HG03064 (cell line): ENCODE results near the gene BANP.
"Not testable (repeated sequence)": the region's sequence is repeated elsewhere in the genome, so short reads cannot be mapped to it uniquely, and the experiment has no call there.

Experiments used
- ATAC-seq: cut with Tn5 transposase; IDR thresholded peaks from one replicate; pipeline ENCODE4 v1.9.1; 2021; ENCODE audit warnings: low read depth; ENCODE audit not compliant: unreplicated experiment

Gene BANP

DNA sequence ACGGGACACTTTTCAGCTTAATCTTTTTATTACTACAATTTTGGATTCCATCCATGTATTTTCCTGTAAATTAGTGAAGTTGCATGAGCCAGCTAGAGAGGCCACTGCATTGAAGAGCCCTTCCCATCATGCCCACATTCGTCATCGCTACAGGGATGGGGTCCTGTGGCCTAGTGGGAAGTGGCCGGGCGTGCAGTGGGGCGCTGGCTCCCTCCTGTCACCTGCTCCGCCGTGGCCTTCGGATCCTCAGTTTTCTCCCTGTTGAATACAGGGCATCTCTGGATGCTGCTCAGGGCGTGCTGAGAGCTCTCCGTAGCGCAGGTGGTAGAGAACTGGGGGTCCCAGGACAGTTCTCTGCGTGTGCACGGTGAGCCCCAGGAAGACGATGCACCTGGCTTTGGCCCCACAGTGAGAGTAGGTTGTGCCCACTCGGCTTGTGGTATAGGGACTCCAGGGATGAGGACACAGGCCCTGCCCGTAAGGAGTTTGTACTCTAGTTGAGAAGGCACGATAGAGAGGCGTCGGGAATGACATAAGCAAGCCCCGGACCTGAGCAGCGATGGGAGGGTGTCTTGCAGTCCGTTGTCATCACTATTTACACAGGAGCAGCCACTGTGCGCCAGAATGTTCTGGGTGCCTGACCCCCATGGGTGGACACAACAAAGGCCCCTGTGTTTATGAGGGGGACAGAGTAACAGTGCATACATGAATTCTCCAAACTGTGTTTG lies 74.8 kb downstream of the BANP start:
- ATAC-seq = not testable (repeated sequence)

DNA sequence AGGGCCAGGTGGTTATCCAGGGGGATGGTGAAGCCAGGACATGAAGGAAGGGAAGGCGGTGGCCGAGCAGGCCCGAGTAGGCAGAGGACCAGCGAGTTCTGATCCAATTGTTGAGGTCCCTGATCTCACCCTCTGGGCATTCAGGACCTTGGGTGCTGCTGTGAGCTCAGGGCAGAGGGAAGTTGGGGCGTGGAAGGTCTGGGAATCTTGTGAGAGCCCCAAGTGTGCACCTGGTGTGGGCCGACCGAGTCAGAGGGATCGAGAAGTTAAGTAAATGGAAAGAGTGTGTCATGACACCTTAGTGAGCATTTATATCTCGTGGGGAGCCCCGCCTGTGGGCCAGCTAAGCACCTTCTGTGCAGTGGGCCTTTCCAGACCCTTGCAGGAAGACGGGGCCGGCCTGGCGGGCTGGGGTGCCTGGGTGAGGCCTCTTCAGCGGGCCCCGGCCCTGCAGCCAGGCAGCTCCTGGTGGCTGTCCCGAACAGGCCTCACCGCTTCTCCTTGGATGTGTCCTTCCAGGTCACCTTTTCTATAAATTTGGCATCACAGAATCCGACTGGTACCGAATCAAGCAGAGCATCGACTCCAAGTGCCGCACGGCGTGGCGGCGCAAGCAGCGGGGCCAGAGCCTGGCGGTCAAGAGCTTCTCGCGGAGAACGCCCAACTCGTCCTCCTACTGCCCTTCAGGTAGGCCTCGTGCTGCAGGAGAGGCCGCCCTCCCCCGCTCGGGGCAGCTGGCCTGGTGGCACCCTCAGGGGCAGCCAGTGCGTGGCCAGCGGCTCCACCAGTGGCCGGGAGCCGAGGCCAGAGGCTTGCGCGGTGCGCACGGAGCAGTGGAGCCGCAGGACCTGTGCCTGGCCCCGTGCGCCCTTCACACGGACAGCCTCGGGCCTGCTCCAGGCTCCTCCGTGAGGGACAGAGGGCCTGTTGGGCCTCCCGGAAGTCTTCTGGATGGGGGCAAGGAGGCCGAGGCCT lies 76.0 kb downstream of the BANP start:
- no peak for ATAC-seq

DNA sequence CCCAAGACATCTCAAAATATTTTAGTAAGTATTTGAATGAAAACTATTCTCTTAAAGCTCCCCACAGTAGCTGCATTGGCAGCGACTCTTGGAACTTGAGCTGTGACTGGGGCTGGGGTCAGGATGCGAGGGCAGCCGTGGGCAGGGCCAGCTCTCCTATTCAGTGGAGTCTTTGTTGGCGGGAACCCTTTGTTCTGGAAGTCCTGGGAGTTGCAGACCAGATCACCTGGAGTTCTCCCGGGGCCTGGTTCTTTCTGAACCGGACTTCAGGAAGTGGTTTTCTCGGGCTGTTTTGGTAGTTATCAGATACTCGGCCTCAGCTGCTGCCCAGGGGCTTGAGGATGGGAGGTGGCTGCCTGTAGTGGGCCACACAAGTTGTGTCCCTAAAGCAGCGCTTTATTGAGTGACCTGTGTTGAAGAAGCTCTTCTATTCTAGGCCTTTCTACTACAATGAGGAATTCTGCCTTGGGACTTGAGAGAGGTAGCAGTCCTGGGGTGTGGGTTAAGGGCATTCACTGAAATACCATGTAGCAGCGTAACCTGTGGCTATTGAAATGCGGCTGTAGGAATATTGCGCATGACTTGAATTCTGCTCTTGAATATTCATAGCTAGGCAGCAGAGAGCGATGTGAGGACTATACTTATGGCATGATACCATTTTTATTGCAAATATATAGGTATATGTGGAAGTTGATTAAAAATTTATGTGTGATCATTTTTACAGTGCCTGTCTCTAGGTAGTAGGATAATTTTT lies 77.1 kb downstream of the BANP start:
- not testable (repeated sequence) for ATAC-seq

DNA sequence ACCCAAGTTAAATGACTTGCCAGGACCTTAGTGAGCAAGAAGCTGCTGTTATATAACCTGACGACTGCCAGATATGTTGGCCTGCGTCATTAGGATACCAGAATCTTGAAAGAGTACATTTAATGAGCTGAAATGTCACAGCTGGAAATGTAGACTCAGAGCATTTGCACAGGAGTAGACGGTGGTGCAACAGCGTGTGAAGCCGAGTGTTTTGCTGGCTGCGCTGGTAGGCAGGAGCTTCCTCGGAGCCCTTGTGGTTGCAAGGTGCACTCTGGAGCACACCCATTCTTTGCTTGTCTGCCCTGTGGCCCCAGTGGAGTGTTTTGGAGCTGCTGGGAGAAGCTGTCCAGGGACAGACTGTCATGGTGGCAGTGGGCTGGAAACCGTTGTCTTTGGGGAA lies 79.3 kb downstream of the BANP start:
- ATAC-seq = no peak

DNA sequence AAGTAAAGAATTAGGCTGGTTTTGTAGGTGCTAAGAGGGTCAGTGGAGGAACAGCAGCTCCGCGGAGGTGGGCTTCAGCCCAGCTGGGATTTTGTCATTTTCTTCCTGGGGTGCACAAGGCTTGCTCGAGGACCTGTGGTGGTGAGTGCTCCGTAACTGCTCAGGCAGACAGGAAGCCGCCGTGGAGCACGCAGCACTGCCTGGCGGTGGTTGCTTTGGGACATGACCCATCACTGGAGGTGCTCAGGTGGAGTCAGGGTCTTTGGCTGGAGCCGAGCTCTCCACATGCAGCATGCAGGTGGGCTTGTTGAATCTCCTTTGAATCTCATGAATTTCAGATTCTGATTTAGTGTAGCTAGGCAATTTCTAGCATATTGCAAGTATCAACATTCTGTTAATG lies 79.7 kb downstream of the BANP start:
- not testable (repeated sequence) for ATAC-seq

DNA sequence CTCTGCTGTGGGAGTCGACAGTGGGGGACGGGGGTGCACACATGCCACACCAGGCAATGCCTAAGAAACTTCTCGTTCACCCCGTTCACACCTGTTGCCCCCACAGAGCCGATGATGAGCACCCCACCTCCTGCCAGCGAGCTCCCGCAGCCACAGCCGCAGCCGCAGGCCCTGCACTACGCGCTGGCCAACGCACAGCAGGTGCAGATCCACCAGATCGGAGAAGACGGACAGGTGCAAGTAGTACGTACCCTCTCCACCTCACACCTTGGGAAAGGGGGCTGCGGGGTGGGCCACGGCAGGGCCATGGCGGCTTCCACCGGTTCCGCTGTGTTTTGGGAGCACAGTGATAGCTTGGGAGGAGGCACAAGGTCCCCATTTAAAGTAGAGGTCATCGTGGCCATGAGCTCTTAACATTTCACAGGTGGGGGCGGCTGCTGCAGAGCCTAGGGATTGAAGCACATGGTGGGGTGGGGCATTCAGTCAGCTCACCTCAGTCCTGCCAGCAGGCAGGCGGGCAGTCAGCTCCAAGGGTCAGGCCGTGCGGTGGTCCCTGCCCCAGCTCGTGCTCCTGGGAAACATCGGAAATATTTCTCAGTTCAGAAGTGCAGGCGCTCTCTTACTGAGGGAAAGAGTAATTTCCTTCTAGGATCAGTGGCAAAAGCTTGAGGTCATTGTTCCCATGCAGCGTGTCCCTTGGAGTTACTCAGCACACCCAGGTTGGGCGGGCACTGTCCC lies 81.9 kb downstream of the BANP start:
- not testable (repeated sequence) for ATAC-seq

DNA sequence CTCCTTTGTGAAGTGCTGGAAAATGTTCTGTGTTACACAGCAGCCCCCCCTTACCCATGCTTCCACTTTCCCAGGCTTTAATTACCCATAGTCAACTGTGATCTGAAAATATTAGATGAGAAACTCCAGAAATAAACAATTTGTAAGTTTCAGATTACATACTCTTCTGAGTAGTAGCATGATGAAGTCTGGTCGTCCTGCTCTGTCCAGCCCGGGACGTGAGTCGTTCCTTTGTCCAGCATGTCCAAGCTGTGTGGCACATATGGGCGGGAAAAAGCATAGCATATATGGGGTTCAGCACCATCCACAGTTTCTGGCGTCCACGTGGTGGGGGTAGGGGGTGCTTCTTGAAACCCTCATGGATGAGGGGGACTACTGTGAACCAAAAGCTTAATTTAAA lies 83.5 kb downstream of the BANP start:
- ATAC-seq = no peak

DNA sequence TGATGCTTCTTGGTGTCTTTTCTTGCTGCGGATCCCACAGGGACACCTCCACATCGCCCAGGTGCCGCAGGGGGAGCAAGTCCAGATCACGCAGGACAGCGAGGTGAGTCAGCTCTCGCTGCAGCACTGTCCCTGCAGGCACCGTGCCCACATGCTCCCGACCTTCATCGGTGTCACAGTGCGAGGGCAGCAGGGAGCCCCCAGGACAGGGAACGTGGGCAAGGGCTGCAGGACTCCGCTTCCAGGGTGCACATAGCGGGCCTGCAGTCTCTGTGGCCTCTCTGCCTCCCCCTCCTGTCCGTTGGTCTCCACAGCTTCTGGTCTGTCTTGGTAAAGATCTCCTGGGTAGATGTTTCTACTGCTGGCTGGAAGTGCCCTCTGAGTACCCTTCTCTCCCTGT lies 84.1 kb downstream of the BANP start:
- no peak for ATAC-seq

DNA sequence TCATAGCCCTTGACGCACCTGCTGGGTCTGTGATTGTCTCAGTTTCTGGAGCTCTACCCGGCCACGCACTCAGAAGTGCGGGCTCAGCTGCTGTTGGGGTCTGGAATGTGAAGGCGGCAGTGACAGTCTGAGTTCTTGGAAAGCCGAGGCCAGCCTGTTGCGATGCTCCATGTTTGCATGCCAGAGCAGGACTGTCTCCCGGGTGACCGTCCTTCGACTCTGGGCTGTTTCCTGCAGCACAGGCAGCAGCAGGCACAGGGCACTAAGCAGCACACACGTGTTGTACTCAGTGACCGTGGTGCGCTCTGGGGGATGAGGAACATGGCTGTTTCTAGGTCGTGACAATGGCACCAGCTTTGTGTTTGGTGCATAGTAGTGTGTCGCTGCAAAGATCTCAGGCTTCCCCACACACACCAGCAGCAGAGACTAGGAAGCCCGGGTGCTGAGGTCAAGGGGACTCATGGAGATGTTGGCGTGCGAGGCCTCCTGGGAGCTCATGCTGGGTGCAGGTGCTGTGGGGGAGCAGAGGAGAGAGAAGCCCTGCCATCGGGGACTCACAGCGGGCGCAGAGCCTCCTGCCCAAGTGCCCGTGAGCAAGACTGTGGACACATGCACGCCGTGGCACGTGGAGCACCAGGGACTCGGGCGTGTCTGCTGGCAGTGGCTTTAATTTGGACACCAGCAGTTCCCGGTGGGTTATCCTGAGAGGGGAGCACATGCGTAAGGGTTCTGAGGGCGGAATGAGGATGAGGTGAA lies 84.8 kb downstream of the BANP start:
- ATAC-seq = not testable (repeated sequence)

DNA sequence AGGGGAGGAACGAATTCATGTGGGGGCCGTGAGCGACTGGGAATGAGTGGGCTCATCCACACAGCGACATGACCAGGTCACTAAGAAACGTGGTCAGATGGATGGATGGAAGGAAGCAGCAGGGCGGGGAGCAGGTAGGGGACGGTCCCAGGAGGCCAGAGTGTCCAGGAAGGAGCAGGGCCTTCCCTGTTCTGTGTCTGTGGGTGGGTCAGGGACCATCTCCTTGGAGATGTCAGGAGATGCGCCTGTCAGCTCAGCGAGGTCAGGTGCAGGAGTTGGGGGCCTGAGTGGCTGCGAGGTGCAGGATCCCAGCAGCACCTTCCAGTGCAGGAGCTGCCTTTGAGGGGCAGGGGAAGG lies 85.4 kb downstream of the BANP start:
- ATAC-seq = not testable (repeated sequence)

DNA sequence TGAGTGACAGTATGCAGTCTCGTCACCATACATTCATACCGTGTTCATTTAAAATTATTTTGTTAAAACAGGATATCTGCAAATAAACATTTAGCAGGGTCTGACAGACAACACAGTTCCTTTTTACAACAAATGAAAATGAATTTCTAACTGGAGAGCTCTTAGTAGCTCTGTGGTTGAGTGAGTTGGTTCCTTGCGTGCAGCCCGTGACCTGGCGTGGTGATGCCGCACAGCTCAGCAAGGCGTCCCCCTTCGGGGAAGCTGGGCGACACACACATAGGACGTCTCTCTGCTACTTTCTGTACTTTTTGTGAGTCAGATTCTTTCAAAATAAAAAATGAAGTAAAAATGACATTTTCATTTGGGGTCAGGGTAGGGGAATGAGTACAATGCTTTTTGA lies 86.1 kb downstream of the BANP start:
- ATAC-seq = not testable (repeated sequence)

DNA sequence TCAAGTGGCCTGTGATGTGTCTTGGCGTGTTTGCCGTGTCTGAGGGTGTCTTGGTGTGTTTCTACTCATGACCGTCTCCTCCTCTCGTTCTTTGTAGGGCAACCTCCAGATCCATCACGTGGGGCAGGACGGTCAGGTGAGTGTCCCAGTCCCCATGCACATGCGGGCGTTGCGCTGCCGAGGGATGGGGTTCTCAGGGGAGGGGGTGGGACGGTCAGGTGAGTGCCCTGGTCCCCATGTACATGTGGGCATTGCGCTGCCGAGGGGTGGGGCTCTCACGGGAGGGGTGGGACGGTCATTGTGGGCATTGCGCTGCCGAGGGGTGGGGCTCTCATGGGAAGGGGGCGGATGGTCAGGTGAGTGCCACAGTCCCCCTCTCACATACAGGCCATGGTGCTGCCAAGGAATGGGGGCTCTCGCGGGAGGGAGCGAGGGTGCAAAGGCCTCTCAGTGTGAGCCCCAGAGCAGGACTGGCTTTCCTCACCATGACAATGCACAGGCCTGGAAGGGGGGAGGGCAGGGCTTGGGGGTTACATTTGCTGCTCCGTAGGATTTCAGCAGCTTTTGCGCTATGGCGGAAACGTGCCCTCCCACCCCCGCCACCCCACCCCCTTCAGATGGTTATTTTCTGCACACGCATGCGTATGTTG lies 86.8 kb downstream of the BANP start:
- ATAC-seq = not testable (repeated sequence)

DNA sequence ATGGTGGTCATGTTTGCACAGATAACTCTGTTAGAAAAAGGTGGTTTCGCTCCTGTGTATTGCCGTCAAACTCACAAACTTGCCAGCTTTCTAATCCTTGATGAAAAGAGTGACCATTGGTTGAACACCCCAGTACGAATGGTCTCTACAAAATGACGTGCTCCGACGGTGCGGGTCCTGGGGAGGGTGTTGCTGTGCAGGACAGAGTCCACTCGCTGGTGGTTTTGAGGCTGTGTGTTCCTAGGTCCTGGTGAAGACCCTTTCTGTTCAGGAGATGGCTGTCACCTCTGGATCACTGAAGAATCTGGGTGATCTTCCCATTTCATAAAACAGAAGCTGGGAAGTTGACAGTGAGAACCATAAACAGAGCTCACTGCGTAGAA lies 87.3 kb downstream of the BANP start:
- ATAC-seq = not testable (repeated sequence)

DNA sequence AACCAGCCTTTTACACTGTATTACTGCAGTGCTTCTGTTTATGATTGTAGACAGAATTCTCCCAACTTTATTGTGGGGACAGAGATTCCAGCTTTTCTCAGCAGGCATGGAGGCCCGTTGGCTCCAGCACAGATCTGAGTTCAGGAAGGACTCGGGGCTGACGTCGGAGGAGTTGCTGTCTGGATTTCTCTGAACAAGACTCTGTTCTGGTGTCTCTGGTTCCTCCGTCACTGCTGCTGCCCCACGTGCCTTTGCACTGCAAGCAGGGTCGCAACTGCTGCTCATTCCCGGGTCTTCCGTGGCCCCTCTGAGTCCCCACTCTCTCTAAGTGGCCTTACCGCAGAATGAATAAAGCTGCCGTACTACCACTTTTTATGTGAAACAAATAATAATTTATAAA lies 88.4 kb downstream of the BANP start:
- no peak for ATAC-seq

DNA sequence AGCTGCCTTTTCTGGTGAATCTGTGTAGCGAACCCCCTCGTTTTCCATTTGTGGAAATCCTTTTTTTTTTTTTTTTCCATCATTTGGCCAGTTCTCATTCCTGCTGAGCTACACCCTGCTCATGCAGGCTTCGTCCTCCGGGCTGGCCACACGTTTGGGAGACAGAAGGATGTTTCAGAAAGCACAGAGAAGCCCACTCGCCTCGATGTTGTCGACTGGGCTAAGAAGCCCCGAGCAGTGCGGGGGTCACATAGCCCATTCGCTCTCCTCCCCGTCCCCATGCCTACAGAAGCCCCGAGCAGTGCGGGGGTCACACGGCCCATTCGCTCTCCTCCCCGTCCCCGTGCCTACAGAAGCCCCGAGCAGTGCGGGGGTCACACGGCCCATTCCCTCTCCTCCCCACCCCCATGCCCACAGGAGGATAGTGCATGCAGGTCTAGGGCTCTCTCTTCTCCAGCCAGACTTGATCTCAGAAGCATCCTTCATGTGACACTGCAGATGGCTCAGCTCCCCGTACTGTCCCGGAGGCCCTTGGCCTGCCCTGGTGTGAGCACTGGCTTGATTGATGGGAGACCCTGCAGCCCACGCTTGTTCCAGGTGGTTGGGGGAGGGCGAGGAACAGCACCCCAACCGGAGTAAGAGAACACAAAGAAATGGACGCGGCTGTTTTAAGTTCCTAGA lies 89.1 kb downstream of the BANP start:
- not testable (repeated sequence) for ATAC-seq

DNA sequence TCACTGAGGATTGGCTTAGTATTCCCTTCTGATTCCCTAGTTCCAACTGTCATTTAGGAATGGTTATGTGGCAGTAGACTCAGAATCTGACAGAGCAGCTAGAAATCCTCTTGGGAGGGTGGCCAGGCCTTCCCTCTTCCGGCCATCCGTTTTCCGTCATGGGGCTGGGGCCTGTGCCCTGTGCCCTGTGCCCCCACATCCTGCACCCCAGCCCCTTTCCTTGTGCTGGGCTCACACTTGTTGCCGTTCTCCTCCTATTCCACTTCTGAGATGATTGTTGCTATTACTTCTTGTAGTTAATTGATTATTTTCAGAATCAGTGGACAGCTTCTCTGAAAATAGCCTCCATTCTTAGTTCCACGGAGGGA lies 89.6 kb downstream of the BANP start:
- not testable (repeated sequence) for ATAC-seq

DNA sequence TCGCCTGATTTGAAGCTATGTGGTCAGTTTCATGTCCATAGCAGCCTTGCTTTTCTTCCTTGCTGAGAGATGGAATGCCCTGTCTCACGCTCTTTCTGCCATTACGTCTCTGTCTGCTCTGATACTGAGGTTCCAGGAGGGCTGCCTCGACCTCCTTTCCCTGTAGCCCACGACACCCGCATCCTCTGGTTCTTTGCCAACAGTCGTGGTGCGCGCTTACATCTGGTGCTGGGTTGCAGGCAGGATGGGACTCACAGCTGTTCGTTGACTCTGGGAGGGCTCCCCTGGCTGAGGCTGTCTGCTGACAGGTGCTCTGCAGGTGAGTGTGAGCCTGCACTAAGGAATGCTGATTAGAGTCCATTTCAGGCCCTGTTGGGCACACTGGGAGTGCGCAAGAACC lies 90.3 kb downstream of the BANP start:
- ATAC-seq = not testable (repeated sequence)

DNA sequence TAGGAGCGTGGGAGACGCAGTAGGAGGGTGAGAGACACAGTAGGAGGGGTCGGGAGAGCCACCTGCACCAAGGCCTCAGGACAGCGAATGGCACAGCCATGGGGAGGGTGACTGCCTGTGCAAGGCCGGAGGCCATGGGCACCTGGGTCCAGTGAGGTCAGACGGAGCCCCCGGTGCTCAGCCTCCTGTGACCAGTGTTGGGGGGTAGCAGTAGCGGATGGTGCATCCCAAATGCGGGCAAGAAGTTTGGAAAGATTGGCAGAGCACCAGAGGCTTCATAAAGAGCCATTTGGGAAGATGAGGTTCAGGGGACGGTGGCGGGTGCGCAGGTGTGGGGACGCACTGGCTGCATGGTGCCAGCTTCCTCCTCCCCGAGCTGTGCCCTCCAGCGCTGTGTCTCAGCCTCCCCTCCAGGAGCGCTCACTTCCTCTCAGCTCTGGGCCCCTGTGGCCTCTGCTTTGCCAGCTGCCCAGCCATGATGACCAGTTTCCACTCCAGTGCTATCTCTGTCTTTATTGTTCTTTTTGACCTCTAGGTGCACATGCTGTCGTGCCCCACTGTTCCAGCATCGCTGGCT lies 90.8 kb downstream of the BANP start:
- not testable (repeated sequence) for ATAC-seq
